GM19035 (cell line): ENCODE data around the gene MCFD2.

ENCODE experiments used
- ATAC-seq: cut with Tn5 transposase; IDR thresholded peaks from one replicate; pipeline ENCODE4 v1.9.1; 2021; ENCODE audit not compliant: unreplicated experiment

Gene MCFD2

GRCh38 chr2:46852598-46852997 lies 63.0 kb downstream of the MCFD2 start:
- no peak for ATAC-seq

GRCh38 chr2:46852124-46852523 lies 63.5 kb downstream of the MCFD2 start:
- ATAC-seq = no peak
